CD4-positive, alpha-beta T cell (primary cell): Measurements from ENCODE around the gene PAX2. TPM values are rescaled to one million over a fixed set of nuclear protein-coding genes. Genes with fewer than 3 reads are reported as not detected.

ENCODE experiments used
- ATAC-seq: fragments of 200-7000 bp; cut with Tn5 transposase; one replicate; pipeline ENCODE4 v1.10.0; 2022; ENCODE audit warnings: mild to moderate bottlenecking; ENCODE audit not compliant: poor library complexity
- CTCF ChIA-PET: fragments of 350-600 bp; sonication (Branson Sonifier 250); formaldehyde crosslinking; loops from one replicate; lab custom pipeline; 2021; ENCODE audit warnings: antibody characterized with exemption, inconsistent platforms; lab: Charles Lee
- POLR2A ChIA-PET: fragments of 350-600 bp; sonication (Branson Sonifier 250); formaldehyde crosslinking; loops from one replicate; lab custom pipeline; 2021; ENCODE audit warnings: antibody characterized with exemption, inconsistent platforms; lab: Charles Lee
- DNase-seq, 14 experiments: peaks; one replicate each; pipeline ENCODE4 v3.0.0-alpha.2; 2013 to 2020; ENCODE audit warnings: mixed read lengths in 2 of 14
- H3K27ac ChIP-seq, 2 donors: one replicate each; pipeline versions ENCODE4 v1.5.1 to v1.7.0; 2013; ENCODE audit warnings: low read length in 2 of 2, low read depth in 1 of 2, mild to moderate bottlenecking in 1 of 2
- H3K27me3 ChIP-seq, 2 experiments: 1 replicate in 1 of 2; 2 replicates in 1 of 2; pipeline versions ENCODE4 v1.6.1 to v1.7.0; 2013; ENCODE audit warnings: low read length in 2 of 2, control low read depth in 1 of 2, mild to moderate bottlenecking in 1 of 2, moderate library complexity in 1 of 2; ENCODE audit not compliant: insufficient read depth in 2 of 2, control insufficient read depth in 1 of 2
- H3K36me3 ChIP-seq: one replicate; pipeline ENCODE4 v1.6.1; 2013; ENCODE audit warnings: low read length, control low read depth; ENCODE audit not compliant: insufficient read depth
- H3K4me1 ChIP-seq: one replicate; pipeline ENCODE4 v1.6.1; 2013; ENCODE audit warnings: low read length, control low read depth; ENCODE audit not compliant: insufficient read depth
- H3K4me3 ChIP-seq: one replicate; pipeline ENCODE4 v1.5.1; 2013; ENCODE audit warnings: mild to moderate bottlenecking, low read length, moderate library complexity
- H3K9me3 ChIP-seq, 2 experiments: 1 replicate in 1 of 2; 2 replicates in 1 of 2; pipeline versions ENCODE4 v1.6.1 to v1.7.0; 2013; ENCODE audit warnings: low read length in 2 of 2, mild to moderate bottlenecking in 2 of 2, control low read depth in 1 of 2, moderate library complexity in 1 of 2; ENCODE audit not compliant: control insufficient read depth in 1 of 2, insufficient read depth in 1 of 2
- H3K27ac Mint-ChIP-seq: one replicate; pipeline ENCODE4 v1.8.0; 2020; ENCODE audit warnings: mixed read lengths
- H3K27me3 Mint-ChIP-seq: one replicate; pipeline ENCODE4 v1.8.0; 2021; ENCODE audit warnings: mixed read lengths
- H3K36me3 Mint-ChIP-seq: one replicate; pipeline ENCODE4 v1.8.0; 2021; ENCODE audit warnings: low read depth, mixed read lengths
- H3K4me1 Mint-ChIP-seq: one replicate; pipeline ENCODE4 v1.8.0; 2021; ENCODE audit warnings: low read depth, mixed read lengths
- H3K4me3 Mint-ChIP-seq: one replicate; pipeline ENCODE4 v1.8.0; 2020; ENCODE audit warnings: mild to moderate bottlenecking, mixed read lengths
- H3K9me3 Mint-ChIP-seq: one replicate; pipeline ENCODE4 v1.8.0; 2020; ENCODE audit warnings: mixed read lengths
- intact Hi-C, 2 experiments: fragments of 100-400 bp; cut with DNase I in 1 of 2; cut with micrococcal nuclease in 1 of 2; formaldehyde crosslinking; loops; one replicate each; pipeline versions ENCODE4 v1.15.1 to v1.9.0; 2023 to 2025; cut with DNase I, micrococcal nuclease
- total RNA-seq, 174 experiments: library from RNA in 2 of 174; stranded (reverse) in 2 of 174; gene quantifications; one replicate each; pipeline ENCODE4 v1.2.3 and lab custom pipeline; 2021 to 2026
- TF ChIP-seq, protein P1 (sequence below): fragments of 200-600 bp; IDR thresholded peaks from one replicate; pipeline ENCODE4 v1.8.0; 2022; ENCODE audit warnings: antibody characterized with exemption, mild to moderate bottlenecking

The PAX2 gene
- total RNA-seq, 2 experiments from 2014 or later, result not detected

DNA sequence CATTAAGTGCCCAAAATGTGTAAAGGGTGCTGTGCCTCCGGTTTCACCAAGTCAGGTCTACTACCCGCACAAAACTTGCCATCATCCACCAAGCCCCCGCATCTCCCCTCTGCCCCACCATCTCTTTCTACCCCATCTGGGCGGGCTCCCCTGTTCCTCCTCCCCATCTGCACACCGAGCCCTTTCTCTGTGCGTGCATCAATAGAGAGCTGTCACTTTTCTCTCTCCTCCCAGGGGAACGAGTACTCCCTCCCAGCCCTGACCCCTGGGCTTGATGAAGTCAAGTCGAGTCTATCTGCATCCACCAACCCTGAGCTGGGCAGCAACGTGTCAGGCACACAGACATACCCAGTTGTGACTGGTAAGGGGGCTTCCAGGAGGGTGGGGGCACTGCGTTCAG is 63.5 kb downstream of the PAX2 start:
- TF ChIP-seq, protein P1, sequence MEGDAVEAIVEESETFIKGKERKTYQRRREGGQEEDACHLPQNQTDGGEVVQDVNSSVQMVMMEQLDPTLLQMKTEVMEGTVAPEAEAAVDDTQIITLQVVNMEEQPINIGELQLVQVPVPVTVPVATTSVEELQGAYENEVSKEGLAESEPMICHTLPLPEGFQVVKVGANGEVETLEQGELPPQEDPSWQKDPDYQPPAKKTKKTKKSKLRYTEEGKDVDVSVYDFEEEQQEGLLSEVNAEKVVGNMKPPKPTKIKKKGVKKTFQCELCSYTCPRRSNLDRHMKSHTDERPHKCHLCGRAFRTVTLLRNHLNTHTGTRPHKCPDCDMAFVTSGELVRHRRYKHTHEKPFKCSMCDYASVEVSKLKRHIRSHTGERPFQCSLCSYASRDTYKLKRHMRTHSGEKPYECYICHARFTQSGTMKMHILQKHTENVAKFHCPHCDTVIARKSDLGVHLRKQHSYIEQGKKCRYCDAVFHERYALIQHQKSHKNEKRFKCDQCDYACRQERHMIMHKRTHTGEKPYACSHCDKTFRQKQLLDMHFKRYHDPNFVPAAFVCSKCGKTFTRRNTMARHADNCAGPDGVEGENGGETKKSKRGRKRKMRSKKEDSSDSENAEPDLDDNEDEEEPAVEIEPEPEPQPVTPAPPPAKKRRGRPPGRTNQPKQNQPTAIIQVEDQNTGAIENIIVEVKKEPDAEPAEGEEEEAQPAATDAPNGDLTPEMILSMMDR, result no peak
- H3K36me3 Mint-ChIP-seq, result no peaks in the 10 kb centered on the region
- Histone ChIP-seq H3K27me3 (peaks cover 31 to 42% of the 10 kb centered on the region in 2 experiments), H3K27ac (no peak overlapping the region), H3K9me3 (no peaks in the 10 kb centered on the region), H3K36me3 (no peaks in the 10 kb centered on the region), H3K4me1 (no peaks in the 10 kb centered on the region), H3K4me3 (no peak overlapping the region)
- POLR2A ChIA-PET, result no interaction called here
- CTCF ChIA-PET, result no interaction called here
- H3K9me3 Mint-ChIP-seq, result no peaks in the 10 kb centered on the region
- no peak overlapping the region for H3K27ac Mint-ChIP-seq
- H3K4me1 Mint-ChIP-seq, result no peaks in the 10 kb centered on the region
- H3K27me3 Mint-ChIP-seq, result peaks cover 86% of the 10 kb centered on the region
- H3K4me3 Mint-ChIP-seq, result no peak overlapping the region
- DNase-seq, result no peak
- intact Hi-C loops, result no loop called here
- no peak for ATAC-seq

DNA sequence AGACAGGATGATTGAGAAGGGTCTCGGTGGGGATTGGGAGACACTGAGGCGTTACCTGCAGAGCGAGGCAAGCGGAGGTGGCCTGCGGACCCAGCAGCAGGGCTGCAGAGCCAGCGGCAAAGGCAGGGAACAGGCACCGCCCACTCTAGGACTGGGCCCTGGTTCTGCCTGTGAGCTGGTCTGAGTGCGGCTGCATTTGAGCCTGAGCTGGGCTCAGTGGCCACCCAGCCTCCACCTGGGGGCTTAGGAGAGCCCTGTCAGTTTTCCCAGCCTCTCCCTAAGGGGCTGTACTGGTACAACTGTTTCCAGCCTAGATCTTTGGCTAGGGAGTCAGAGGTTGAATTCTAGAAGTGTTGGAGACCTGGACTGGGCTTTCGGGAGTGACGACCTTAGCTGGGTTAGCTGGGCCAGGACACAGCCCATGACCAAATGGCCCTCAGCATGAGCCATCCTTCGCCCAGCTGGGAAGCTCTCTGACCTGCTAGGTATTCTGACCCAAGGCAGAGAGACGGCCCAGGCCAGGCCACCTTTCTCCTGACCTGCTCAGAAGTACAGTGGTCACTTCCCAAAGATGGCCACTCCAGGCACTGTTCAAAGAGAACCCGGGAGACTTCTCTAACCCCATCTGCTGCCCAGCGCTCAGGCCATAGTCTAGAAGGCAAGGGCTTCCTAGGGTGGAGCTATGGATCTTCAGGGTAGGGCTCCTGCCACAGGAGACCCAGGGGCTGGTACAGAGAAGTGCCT is 64.9 kb downstream of the PAX2 start:
- H3K9me3 Mint-ChIP-seq, result no peaks in the 10 kb centered on the region
- H3K27me3 ChIP-seq, result peaks cover 29 to 46% of the 10 kb centered on the region in 2 experiments
- no peaks in the 10 kb centered on the region for H3K4me1 ChIP-seq
- POLR2A ChIA-PET, result no interaction called here
- H3K4me1 Mint-ChIP-seq, result no peaks in the 10 kb centered on the region
- intact Hi-C loops, result no loop called here
- peaks cover 80% of the 10 kb centered on the region for H3K27me3 Mint-ChIP-seq
- H3K4me3 Mint-ChIP-seq, result no peak overlapping the region
- H3K4me3 ChIP-seq, result no peak overlapping the region
- ATAC-seq (no peak), DNase-seq (no peak)
- no peaks in the 10 kb centered on the region for H3K9me3 ChIP-seq
- H3K27ac Mint-ChIP-seq, result no peak overlapping the region
- TF ChIP-seq, protein P1, result no peak
- H3K27ac ChIP-seq, result no peak overlapping the region
- CTCF ChIA-PET, result no interaction called here
- H3K36me3 Mint-ChIP-seq, result no peaks in the 10 kb centered on the region
- H3K36me3 ChIP-seq, result no peaks in the 10 kb centered on the region

DNA sequence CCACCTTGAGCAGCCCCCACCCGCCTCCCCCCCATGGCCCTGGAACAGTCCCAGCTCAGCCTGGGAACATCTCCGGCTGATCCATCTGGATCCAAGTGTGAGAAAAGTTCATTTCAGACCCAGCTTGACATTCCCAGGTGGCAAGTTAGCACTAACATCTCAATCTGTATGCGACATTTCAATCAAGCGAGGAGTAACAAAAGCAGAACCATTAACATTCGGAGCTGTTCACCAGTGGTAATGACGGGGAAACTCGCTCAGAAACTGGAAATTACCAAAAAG is 65.4 kb downstream of the PAX2 start:
- Histone ChIP-seq H3K36me3 (no peaks in the 10 kb centered on the region), H3K27ac (no peak overlapping the region), H3K4me3 (no peak overlapping the region), H3K9me3 (no peaks in the 10 kb centered on the region), H3K27me3 (peaks cover 31 to 45% of the 10 kb centered on the region in 2 experiments), H3K4me1 (no peaks in the 10 kb centered on the region)
- H3K27me3 Mint-ChIP-seq, result peaks cover 80% of the 10 kb centered on the region
- intact Hi-C loops, result no loop called here
- ChIA-PET POLR2A (no interaction called here), CTCF (no interaction called here)
- H3K36me3 Mint-ChIP-seq, result no peaks in the 10 kb centered on the region
- no peak for ATAC-seq
- TF ChIP-seq, protein P1, result no peak
- DNase-seq, result no peak
- no peak overlapping the region for H3K27ac Mint-ChIP-seq
- H3K4me1 Mint-ChIP-seq, result no peaks in the 10 kb centered on the region
- H3K4me3 Mint-ChIP-seq, result no peak overlapping the region
- no peaks in the 10 kb centered on the region for H3K9me3 Mint-ChIP-seq
